HCT116 (cell line): ENCODE data around the gene SSNA1. TPM values are rescaled to one million over a fixed set of nuclear protein-coding genes. Genes with fewer than 3 reads are reported as not detected.

Experiments
- ATAC-seq: fragments of 200-7000 bp; cut with Tn5 transposase; 2 replicates; pipeline ENCODE4 v1.9.1; 2020; ENCODE audit warnings: mild to moderate bottlenecking, moderate library complexity
- BruUV-seq: library from RNA; stranded (reverse); fragments of 400-500 nt; replicated peaks from 2 replicates; lab custom pipeline; 2021; lab: Mats Ljungman, UMichigan
- CTCF ChIA-PET: fragments of 300-600 bp; sonication (Branson Sonifier 250); formaldehyde crosslinking; loops from one replicate; lab custom pipeline; 2021; ENCODE audit warnings: antibody characterized with exemption; lab: Charles Lee
- POLR2A ChIA-PET: fragments of 300-600, 350-600 bp; sonication (Branson Sonifier 250); formaldehyde crosslinking; loops from one replicate; lab custom pipeline; 2021; ENCODE audit warnings: antibody characterized with exemption; lab: Charles Lee
- RAD21 ChIA-PET, 2 experiments: fragments of 300-600 bp; sonication (Branson Sonifier 250); formaldehyde crosslinking; loops; one replicate each; lab custom pipeline; 2023; ENCODE audit warnings: low total read pairs in 2 of 2; ENCODE audit not compliant: uncharacterized antibody in 2 of 2, unreplicated experiment in 2 of 2, low non-redundant PET in 1 of 2; lab: Charles Lee
- DNase-seq: peaks from one replicate; pipeline ENCODE4 v3.0.0-alpha.2; 2010; ENCODE audit warnings: low read depth, low spot score
- H2AFZ ChIP-seq: fragments of 200-600 bp; shearing (Covaris generic), sonication (generic); 2 replicates; pipeline ENCODE4 v1.6.1; 2017; ENCODE audit warnings: low read depth, mixed run types, mixed read lengths, antibody characterized with exemption, low read length; ENCODE audit not compliant: poor library complexity, severe bottlenecking
- H3K27ac ChIP-seq: 2 replicates; pipeline ENCODE4 v1.5.1; 2012; ENCODE audit warnings: low read depth, low read length
- H3K27me3 ChIP-seq: fragments of 200-600 bp; sonication (generic); 2 replicates; pipeline ENCODE4 v1.6.1; 2016; ENCODE audit warnings: mixed run types, low read length, mixed read lengths; ENCODE audit not compliant: insufficient read depth
- H3K36me3 ChIP-seq, 2 experiments: fragments of 200-500 bp in 1 of 2; fragments of 200-600 bp in 1 of 2; sonication (Bioruptor generic) in 1 of 2; sonication (generic) in 1 of 2; 2 replicates each; pipeline versions ENCODE4 v1.5.1 to v1.6.1; 2014 to 2016; ENCODE audit warnings: low read length in 2 of 2, inconsistent platforms in 1 of 2, mixed read lengths in 1 of 2, mixed run types in 1 of 2; ENCODE audit not compliant: insufficient read depth in 2 of 2, control insufficient read depth in 1 of 2
- H3K4me1 ChIP-seq, 2 experiments: fragments of 200-600 bp in 1 of 2; sonication (generic) in 1 of 2; 2 replicates each; pipeline versions ENCODE4 v1.5.1 to v1.6.1; 2012 to 2017; ENCODE audit warnings: low read length in 2 of 2, inconsistent platforms in 1 of 2, mild to moderate bottlenecking in 1 of 2, mixed read lengths in 1 of 2, mixed run types in 1 of 2, moderate library complexity in 1 of 2; ENCODE audit not compliant: insufficient read depth in 2 of 2, control insufficient read depth in 1 of 2
- H3K4me2 ChIP-seq: fragments of 200-600 bp; sonication (generic); 2 replicates; pipeline ENCODE4 v1.6.1; 2017; ENCODE audit warnings: mixed run types, low read length, mixed read lengths
- H3K4me3 ChIP-seq, 2 experiments: fragments of 200-600 bp in 1 of 2; sonication (generic) in 1 of 2; replicated peaks in 1 of 2; 2 replicates each; pipeline ENCODE4 v1.5.1; 2011 to 2016; ENCODE audit warnings: low read length in 2 of 2, control low read depth in 1 of 2, low read depth in 1 of 2, mild to moderate bottlenecking in 1 of 2, mixed read lengths in 1 of 2, mixed run types in 1 of 2
- H3K79me2 ChIP-seq: fragments of 200-600 bp; sonication (generic); 2 replicates; pipeline ENCODE4 v1.6.1; 2017; ENCODE audit warnings: mild to moderate bottlenecking, mixed run types, low read length, moderate library complexity, mixed read lengths; ENCODE audit not compliant: insufficient read depth
- H3K9ac ChIP-seq: fragments of 200-600 bp; sonication (generic); 2 replicates; pipeline ENCODE4 v1.6.1; 2016; ENCODE audit warnings: low read length, mixed read lengths
- H3K9me2 ChIP-seq: fragments of 200-600 bp; sonication (generic), shearing (Covaris generic); 2 replicates; pipeline ENCODE4 v1.6.1; 2017; ENCODE audit warnings: mixed run types, mild to moderate bottlenecking, moderate library complexity; ENCODE audit not compliant: insufficient read depth
- H3K9me3 ChIP-seq, 2 experiments: fragments of 200-500 bp in 1 of 2; fragments of 200-600 bp in 1 of 2; sonication (Bioruptor generic) in 1 of 2; sonication (generic) in 1 of 2; 2 replicates each; pipeline ENCODE4 v1.6.1; 2014 to 2017; ENCODE audit warnings: low read length in 2 of 2, mixed read lengths in 2 of 2, inconsistent platforms in 1 of 2, low read depth in 1 of 2, mild to moderate bottlenecking in 1 of 2, mixed run types in 1 of 2, moderate library complexity in 1 of 2; ENCODE audit not compliant: control insufficient read depth in 1 of 2, insufficient read depth in 1 of 2
- H4K20me1 ChIP-seq: fragments of 200-600 bp; sonication (generic), shearing (Covaris generic); 2 replicates; pipeline ENCODE4 v1.6.1; 2017; ENCODE audit warnings: mixed run types, mild to moderate bottlenecking, moderate library complexity; ENCODE audit not compliant: insufficient read depth
- EGR1 ChIP-seq: IDR thresholded peaks from 2 replicates; pipeline ENCODE4 v1.6.1; 2012; ENCODE audit warnings: low read depth
- TCF7L2 ChIP-seq: IDR thresholded peaks from 2 replicates; pipeline ENCODE4 v1.7.0; 2011; ENCODE audit warnings: borderline replicate concordance, inconsistent platforms; ENCODE audit not compliant: insufficient read depth, insufficient read length; ENCODE audit errors: extremely low read depth
- ZFX ChIP-seq: fragments of 450-650 bp; IDR thresholded peaks from 2 replicates; pipeline ENCODE4 v1.6.1; 2017
- intact Hi-C: fragments of 100-400 bp; cut with micrococcal nuclease; formaldehyde crosslinking; loops from 2 replicates; pipeline ENCODE4 v1.10.0; 2022
- total RNA-seq: library from RNA; stranded (reverse); gene quantifications from one replicate; pipeline ENCODE4 v1.2.1, GENCODE V29; 2021; ENCODE audit not compliant: unreplicated experiment
- TF ChIP-seq, protein P1 (sequence below): IDR thresholded peaks from 2 replicates; pipeline ENCODE4 v1.6.1; 2011; ENCODE audit warnings: mild to moderate bottlenecking, low read length, moderate library complexity; ENCODE audit not compliant: insufficient replicate concordance; ENCODE audit errors: extremely low read depth

The SSNA1 gene
- total RNA-seq, 1 experiment from 2014 or later = 84.7 TPM

DNA sequence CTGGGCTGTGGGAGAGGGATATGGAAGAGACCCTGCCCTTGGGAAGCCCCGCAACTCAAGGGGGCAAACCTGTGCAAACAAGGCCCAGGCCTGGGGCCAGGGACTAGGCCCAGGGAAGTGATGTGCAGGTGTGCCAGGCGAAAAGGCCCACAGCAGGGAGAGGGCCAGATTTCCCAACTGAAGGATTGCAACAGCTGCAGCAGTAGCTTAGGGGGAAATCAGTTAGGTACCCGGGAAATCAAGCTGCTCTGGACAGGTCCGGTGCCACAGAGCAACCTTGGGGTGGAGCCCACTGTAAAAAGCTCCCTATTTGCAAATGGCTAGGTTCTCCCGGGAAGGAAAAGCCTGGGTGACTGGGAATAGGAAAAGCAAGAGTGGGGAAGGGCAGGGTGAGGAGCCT, 39.1 kb upstream of the SSNA1 start:
- DNase-seq (no peak), ATAC-seq (no peak)
- intact Hi-C loops = no loop called here
- Histone ChIP-seq H3K9me3 (no peaks in the 10 kb centered on the region; a peak in 1 of 4 replicates), H3K79me2 (no peaks in the 10 kb centered on the region), H3K4me3 (no peak overlapping the region), H3K4me1 (peaks cover 12 to 22% of the 10 kb centered on the region in 2 experiments), H3K27ac (peak overlapping the region; percentile 47; the same call in 1 of the 2 replicates), H3K4me2 (peak overlapping the region; percentile 63), H4K20me1 (no peaks in the 10 kb centered on the region), H3K27me3 (no peaks in the 10 kb centered on the region), H3K9ac (peak overlapping the region; percentile 50), H2AFZ (no peak overlapping the region), H3K36me3 (no peaks in the 10 kb centered on the region), H3K9me2 (no peaks in the 10 kb centered on the region)
- no TSS peak for BruUV-seq
- RAD21 ChIA-PET = no interaction called here
- POLR2A ChIA-PET = interaction anchor here (2.2 to 3.1 kb wide), 2 partner anchors 14 to 91 kb away, joined by 16 to 19 read pairs; partner anchors contain the start of gene TUBB4B
- no peak for TF ChIP-seq ZFX
- TF ChIP-seq, protein P1, sequence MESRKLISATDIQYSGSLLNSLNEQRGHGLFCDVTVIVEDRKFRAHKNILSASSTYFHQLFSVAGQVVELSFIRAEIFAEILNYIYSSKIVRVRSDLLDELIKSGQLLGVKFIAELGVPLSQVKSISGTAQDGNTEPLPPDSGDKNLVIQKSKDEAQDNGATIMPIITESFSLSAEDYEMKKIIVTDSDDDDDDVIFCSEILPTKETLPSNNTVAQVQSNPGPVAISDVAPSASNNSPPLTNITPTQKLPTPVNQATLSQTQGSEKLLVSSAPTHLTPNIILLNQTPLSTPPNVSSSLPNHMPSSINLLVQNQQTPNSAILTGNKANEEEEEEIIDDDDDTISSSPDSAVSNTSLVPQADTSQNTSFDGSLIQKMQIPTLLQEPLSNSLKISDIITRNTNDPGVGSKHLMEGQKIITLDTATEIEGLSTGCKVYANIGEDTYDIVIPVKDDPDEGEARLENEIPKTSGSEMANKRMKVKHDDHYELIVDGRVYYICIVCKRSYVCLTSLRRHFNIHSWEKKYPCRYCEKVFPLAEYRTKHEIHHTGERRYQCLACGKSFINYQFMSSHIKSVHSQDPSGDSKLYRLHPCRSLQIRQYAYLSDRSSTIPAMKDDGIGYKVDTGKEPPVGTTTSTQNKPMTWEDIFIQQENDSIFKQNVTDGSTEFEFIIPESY = no peak
- CTCF ChIA-PET = interaction anchor here (2.2 to 2.7 kb wide), 2 partner anchors 40 to 78 kb away, joined by 8 to 13 read pairs; partner anchors contain the start of genes ANAPC2, RNF224 and SSNA1

DNA sequence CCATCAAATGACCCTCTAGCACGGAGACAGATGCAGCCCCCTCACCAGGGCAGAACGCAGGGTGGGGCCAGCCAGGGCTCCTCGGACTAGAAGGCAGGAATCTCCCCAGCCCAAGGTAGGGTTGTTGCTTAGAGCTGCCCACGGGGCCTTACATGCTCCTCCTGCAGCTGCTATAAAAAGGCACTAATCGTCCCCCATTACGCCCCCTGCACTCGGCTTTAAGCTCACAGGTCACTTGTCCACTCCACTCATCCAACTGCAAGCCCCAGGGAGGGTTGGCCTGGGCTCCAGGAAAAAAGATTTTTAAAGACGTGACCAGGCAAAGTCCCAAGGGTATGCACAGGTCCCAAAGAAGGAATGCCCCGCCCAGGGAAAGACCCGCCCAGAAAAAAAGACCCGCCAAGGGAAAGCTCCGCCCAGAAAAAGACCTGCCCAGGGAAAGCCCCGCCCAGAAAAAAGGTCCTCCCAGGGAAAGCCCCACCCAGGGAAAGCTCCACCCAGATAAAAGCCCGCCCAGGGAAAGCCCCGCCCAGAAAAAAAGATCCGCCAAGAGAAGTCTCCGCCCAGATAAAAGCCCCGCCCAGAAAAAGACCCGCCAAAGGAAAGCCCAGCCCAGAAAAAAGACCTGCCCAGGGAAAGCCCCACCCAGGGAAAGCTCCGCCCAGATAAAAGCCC, 38.4 kb upstream of the SSNA1 start:
- CTCF ChIA-PET = interaction anchor here (0.7 to 2.7 kb wide), 14 partner anchors 11 to 1219 kb away, joined by 3 to 15 read pairs (median 8); partner anchors contain the start of genes ANAPC2, MAN1B1, RNF224 and SSNA1
- TF ChIP-seq ZFX (no peak), TCF7L2 (no peak), EGR1 (no peak)
- Histone ChIP-seq H3K4me2 (peak overlapping the region; percentile 63), H3K9ac (peak overlapping the region; percentile 50), H3K27me3 (no peaks in the 10 kb centered on the region), H3K9me3 (no peaks in the 10 kb centered on the region; a peak in 1 of 4 replicates), H3K4me3 (no peak overlapping the region; a peak in 1 of 4 replicates), H3K9me2 (no peaks in the 10 kb centered on the region), H4K20me1 (no peaks in the 10 kb centered on the region), H3K27ac (peak overlapping the region; percentile 47), H2AFZ (no peak overlapping the region), H3K4me1 (peaks cover 12 to 22% of the 10 kb centered on the region in 2 experiments), H3K79me2 (no peaks in the 10 kb centered on the region), H3K36me3 (no peaks in the 10 kb centered on the region)
- POLR2A ChIA-PET = interaction anchor here (0.6 to 3.1 kb wide), 15 partner anchors 11 to 905 kb away, joined by 3 to 20 read pairs (median 4); partner anchors contain the start of genes ANAPC2, LRRC26, SSNA1 and TUBB4B
- intact Hi-C loops = no loop called here
- RAD21 ChIA-PET = interaction anchor here in 1 of 2 experiments (1.0 to 1.2 kb wide), 2 partner anchors 12 to 121 kb away, joined by 3 read pairs; no protein-coding TSS in a partner anchor
- ATAC-seq (peak; percentile 62), DNase-seq (peak; percentile 81)
- no TSS peak for BruUV-seq
